Stimulated activated CD8-positive, alpha-beta memory T cell treated with anti-CD3 and anti-CD28 coated beads, Interleukin-15, amount 100 ng/mL, for 4 hours (primary cell): ENCODE measurements around the gene OS9.

Source experiments
- DNase-seq, 2 donors: peaks; one replicate each; pipeline ENCODE4 v3.0.0-alpha.2; 2020; ENCODE audit warnings: low read depth in 2 of 2

Gene OS9

DNA sequence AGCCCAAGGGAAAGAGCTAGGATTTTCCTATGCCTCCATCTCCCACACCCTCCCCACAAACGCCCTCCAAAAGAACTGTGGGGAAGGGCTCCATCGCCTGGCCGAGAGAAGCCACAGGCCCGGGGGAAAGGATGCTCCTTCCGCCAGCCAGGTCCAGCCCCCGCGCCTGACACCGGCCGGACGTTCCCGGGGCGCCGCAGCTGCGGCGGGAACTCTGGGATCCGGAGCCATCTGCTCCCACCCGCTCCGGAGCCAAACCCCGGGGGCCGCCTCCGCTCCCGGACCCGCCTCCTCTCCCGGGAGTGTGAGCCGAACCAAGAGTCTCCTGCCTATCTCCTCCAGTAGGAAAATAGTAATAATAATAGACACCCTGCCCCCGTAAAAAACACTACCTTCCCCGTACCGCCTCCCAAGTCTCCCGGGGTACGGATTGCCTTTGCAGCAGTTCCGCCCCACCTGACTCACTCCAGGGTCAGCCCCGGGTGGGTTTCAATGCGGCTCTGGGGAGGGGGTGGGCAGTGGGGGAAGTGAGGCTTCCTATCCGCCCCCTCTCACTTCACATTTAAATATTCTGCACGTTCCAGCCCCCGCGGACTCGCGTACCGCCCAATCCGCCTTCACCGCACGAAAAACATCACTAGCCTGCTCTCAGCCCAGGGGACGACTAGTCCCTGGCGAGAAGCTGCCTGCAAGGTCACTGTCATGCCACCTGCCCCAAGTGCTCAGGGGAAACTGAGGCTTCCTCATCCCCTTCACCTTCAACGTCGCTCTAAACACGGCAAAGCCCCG lies 42.2 kb downstream of the OS9 start:
- DNase-seq: no peak

DNA sequence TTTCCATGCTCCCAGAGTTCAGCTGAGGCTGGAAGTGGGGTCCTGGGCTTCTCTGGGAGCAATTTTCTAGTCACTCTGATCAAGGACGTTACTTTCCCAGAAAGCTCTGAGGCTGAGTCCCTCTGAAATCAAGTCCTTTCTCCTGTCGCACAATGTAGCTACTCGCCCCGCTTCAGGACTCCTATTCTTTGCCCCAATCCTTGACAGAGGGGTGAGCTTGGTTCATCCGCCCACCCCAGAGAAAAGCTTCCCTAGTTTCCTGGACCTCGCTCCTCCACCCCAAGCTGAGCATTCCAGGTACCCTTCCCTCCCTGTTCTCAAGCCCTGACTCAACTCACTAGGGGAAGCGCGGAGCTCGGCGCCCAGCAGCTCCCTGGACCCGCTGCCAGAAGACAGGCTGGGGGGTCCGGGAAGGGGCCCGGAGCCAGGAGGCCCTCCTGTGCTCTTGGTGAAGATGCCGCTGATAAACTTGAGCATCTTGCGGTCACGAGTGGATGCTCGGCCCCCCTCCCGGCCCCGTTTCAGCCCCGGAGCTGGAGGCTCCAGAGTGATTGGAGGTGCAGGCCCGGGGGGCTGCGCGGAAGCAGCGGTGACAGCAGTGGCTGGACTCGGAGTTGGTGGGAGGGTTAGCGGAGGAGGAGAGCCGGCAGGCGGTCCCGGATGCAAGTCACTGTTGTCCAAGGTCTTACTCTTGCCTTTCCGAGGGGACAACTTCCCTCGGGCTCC lies 43.0 kb downstream of the OS9 start:
- DNase-seq: no peak

DNA sequence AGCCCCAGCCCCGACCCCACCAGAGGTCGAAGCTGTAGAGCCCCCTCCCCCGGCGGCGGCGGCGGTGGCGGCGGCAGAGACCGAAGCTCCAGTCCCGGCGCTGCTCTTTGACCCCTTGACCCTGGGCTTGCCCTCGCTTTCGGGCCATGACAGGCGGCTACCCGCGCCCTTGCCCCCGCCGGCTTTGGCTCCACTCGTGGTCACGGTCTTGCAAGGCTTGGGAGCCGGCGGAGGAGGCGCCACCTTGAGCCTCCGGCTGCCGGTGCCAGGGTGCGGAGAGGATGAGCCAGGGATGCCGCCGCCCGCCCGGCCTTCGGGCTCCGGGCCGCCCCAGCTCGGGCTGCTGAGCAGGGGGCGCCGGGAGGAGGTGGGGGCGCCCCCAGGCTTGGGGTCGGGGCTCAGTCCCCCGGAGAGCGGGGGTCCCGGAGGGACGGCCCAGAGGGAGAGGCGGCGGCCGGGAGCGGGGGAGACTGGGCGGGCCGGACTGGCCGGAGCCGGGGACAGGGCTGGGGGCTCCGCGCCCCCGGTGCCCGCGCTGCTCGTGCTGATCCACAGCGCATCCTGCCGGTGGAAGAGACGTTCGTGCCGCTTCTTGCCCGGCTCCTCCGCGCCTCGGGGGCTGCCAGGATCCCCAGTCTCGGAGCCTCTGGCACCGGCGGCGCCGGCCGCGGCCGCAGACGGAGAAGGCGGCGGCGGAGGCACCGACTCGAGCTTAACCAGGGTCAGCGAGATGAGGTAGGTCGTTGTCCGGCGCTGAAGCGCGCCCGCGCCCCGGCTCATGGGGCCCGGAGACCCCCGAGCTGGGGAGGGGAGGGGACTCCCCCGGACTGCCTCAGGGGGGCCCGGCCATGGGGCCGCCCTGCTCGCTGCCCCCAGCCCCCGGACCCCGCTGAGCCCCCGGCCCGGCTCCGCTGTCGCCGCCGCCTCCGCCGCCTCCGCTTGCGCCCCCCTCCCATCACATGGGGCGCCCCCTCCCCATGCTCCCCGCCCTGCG lies 43.8 kb downstream of the OS9 start:
- DNase-seq: no peak

DNA sequence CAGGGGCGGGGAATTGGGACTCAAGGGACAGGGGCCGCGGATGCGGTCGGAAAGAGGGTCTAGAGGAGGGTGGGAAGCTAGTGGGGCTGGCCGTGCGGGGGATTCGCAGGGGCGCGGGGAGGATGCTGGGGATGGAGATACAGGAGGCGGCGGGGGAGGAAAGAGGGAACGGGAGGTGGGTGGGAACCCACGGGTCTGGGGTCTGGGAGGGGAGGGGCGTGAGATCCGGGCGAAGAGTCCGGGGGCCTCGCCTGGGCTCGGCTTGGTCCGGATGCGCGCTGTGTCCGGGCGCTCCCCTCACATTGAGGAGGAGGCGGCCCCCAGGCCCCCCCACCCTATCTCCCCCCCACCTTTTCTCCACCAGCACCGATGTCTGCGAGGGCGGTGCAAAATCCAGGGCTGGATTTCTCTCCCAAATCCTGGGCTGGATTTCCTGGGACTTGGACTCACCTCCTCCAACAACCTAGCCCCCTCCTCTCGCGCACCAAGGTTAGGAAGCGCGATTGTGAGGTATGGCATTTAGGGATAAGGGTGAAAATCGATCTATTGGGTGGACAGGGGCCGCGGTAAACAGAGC lies 44.8 kb downstream of the OS9 start, which contains the start of gene AGAP2:
AGAP2 (minus strand) TSS at position 82 of the 577 bp plus-strand sequence. CDS start 496 bp downstream, outside the sequence.
- no peak for DNase-seq

DNA sequence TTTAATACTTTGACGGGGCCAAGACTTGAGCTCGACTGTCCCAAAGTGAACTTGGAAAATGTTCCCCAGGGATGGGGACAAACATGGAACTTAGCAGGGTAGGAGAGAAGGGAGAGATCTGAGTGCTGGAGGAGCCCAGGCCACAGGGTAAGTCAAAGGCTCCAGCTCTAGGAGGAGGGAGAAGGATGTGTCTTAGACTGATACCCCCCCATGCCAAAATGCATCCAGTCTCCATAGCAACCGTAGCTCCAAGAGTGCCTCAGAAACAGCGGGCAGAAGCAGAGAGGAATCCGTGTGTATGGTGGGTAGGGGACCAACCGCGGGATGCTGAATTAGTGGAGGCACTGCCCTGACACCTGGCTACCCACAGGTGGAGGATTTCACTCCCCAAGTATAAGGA lies 45.5 kb downstream of the OS9 start:
- no peak for DNase-seq

DNA sequence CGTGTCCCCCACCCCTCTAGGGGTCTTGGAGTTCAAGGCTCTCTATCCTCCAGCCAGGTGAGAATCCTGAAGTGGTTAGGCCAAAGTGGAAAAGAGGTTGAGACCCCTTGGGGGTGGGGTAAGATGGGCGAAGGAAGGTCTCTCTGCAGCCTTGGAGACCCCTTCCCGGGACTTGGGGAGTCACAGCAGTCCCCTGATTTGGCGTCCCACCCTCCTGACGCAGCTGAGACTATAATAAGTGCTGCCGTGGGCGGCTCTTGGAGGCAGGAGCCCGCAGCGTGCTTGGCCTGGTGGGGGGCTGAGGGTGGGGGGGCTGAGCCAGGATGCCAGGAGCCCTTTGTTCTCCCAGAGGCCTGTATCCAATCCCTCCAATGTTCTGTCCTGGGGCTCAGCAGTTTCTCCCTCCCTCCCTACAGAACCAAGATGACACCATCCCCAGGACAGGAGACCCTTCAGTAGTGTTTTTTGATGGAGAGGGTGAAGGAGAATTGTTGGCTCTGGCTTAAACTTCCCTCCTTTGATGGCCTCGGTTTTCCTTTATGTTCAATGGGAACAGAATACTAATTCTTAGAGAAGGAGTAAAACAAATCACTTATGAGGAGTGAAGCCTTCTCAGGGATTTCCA lies 46.1 kb downstream of the OS9 start:
- DNase-seq: no peak

DNA sequence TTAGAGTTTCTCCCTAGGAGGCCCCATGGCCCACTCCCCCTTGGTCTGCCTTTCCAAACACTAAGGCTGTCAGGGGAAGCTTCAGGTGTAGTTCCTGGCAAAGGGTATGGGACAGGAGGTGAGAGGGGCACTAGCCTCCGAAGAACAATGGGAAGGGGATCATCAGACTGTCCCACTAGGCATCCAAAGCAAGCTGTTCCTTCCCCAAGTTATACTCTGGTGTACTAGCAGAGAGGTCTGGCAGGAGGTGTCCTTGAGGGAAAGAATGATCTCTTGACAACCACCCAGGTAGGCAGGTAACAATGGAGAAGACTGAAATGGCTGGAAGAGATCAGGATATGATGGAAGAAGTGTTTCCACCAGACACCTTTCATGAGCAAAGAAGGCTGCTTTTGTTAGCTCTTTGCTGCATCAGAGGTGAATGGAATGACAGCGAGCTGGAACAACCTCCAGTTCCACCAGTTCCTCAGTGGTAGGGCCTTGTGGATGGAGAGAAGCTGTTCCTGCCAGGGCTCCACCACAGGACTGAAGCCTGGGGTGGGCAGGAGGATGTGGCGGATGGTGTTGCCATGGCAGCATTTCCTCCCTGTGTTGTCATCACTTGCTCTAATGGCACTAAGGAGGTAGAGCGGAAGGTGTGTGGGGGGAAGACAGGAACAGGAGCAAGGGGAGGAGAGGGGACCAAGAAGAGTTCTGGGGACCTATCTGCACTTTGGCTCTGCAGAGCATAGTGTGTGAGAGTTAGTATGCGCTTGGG lies 46.9 kb downstream of the OS9 start:
- DNase-seq: peak; percentile 60 to 63

DNA sequence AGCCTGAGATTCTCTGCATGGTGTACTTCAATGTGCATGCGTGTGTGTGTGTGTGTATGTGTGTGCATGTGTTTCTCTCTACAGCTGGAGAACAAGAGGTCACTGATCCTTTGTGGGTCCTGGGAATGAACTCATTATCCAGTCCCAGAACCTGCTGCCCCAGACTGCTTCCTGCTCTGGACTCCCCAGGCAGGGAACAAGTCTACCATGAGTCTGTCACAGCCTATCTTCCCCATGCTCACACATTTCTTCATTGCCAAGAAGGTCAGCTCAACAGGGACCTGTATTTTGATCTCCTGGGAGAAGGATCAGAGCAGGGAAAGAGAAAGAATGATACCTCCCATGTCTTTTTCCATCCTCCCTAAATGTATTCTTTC lies 47.5 kb downstream of the OS9 start:
- no peak for DNase-seq

DNA sequence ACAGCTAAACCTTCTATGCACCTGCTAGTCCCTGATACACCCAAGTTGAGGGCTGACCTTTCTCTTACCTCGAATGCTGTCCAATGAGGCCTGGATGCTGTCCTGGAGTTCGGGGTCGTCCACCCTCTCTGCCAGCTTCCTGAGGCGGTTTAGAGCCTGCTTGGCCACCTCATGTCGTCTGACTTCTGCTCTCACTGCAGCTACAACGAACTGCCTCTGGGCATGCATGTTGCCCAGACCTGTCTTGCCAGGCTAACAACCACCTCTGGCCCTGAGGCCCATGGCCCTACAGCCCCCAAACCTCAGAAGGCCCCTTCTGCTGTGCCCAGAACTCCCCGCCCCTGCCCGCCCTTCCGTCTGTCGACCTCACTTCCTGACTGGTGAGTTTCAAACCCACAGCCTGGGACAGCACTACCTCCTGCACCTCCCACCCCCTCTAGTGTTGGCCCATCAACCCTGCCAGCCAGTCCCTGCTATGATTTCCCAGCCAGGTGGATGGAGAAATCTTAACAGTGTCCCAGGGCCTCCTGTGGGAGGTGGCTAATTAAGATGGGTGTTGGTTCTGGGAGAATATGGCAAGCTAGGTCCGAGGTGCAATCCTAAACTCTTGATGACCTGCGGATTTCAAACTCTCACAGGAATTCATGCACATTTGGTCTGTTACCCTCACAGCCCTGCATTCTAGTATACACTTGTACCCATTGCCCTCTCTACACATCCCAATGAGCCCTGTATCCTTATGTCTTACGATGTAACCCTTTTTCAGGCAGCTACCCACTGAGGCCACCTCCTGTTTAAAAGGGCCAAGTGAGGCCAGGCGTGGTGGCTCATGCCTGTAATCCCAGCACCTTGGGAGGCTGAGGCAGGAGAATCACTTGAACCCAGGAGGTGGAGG lies 48.2 kb downstream of the OS9 start:
- DNase-seq: peak; percentile 55 to 72

DNA sequence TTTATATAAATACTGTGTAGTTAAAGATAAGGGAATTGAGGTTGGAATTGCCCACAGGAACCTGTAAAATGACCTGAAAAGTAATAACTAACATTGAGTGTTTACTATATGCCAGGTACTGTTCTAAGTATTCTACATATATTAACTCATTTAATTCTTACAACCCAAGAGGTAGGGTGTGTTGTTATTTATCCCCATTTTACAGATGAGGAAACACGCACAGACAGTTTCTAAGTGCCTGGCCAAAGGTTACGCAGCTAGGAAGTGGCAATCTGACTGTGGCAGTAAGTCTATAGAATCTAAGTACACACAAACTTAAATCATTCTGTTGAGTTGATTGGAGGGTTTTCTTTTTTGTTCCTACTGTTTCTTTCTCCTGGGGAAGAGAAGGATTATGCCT lies 49.8 kb downstream of the OS9 start:
- DNase-seq: no peak

DNA sequence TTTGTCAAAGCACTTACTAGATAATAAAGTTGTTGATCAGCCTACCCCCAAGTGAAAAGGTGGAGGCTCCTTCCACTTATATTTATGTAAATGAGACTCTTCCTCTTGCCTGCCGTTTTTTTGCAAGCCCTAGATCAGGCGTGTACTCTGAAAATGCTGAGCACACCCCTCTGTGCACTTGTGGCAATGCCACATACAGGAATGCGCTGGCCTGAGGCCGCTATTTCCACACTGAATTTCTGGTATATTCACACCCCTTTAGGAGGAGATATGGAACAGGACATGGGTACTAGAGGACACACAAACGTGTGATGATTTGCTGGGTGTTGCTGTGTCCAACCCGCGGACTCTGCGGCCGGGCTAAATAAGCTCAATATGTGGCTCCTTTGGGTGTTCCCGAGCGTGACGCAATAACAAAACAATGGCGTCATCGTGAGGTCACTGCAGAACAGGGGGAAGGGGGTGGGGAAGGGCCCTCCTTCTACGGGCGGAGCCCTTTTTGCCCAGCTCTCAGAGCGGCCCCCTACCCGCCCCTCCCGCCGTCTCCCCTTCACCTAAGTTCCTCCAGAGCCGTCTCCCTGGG lies 50.4 kb downstream of the OS9 start:
- DNase-seq: peak in 1 of 2 donors; percentile 45

DNA sequence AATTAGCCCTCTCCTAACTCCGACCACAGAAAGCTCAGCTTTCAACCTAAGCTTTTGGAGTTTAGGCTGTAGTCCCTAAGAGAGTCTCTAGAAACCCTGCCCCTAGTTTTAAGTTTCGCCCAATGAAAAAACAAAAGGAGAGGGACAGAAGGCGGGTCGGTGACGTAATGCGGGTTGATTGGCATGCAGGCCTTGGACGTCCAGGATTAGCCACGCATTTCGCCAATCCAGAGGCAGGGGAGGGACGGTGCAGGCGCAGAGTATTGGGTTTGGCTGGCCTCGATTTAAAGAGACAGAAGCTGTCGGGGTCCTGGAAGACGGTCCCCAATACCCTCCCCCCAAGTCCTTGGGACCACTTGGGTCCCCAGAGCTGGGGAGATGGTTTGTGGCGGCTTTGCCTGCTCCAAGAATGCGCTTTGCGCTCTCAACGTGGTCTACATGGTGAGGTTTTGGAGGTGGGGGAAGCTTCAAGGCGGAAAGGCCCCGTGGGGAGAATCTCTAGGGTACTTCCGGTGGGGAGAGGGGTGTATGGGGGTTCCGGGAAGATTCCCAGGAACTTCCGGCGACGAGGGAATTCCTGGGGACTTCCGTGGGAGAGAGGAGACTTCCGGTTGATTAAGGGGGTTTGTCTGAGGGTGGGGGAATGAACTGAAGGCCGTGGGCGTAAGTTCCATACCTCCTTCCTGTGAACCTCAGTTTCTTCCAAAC lies 51.0 kb downstream of the OS9 start, which contains the start of gene TSPAN31:
TSPAN31 (plus strand) TSS at position 263 of the 708 bp plus-strand sequence; CDS start at position 379, 116 bp downstream.
- DNase-seq: peak; percentile 81 to 92

DNA sequence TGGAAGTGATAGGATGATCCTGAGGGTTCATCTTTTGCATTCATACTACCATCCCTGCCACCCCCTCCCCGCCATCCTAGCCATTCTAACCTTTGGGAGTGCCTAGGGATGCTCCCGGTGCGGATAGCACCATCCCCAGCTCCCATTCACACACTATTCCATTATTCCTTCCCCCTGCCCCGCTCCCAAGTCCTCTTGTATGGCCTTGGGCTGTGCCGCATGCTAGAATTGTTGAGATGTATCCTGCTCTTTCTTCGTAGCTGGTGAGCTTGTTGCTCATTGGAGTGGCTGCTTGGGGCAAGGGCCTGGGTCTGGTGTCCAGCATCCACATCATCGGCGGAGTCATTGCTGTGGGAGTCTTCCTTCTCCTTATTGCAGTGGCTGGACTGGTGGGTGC lies 51.6 kb downstream of the OS9 start:
- DNase-seq: no peak

DNA sequence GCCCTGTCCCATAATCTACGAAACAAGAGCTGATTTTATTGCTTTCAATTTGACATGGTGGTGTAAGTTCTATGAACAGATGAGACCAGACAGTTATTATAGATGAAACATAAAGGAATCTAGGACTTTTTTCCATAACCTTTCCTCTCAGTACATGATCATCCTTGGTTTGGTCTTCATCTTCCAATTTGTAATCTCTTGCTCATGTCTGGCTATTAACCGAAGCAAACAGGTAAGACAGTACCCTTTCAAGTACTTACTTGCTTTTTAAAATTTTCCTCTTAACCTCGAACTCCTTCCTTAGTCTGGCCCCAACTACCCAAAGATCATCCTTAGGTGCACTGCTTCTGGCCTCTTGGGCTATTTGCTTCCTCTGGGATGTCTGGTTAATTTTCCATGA lies 52.1 kb downstream of the OS9 start:
- no peak for DNase-seq

DNA sequence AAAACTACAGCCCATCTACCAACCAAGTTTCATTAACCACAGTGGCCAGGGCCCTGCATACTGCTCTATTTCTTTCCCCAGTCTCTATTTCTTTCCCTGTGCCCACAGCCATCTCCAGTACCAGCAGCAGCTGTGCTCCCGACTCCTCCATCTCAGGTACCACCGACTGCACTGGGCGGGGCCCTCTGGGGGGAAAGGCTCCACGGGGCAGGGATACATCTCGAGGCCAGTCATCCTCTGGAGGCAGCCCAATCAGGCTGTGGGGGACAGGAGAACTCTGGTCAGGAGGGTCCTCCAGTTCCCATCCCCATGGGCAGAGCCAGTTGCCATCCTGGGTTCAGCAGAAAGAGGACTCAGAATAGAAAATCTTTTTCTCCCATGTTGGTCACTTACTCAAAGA lies 55.1 kb downstream of the OS9 start:
- no peak for DNase-seq

DNA sequence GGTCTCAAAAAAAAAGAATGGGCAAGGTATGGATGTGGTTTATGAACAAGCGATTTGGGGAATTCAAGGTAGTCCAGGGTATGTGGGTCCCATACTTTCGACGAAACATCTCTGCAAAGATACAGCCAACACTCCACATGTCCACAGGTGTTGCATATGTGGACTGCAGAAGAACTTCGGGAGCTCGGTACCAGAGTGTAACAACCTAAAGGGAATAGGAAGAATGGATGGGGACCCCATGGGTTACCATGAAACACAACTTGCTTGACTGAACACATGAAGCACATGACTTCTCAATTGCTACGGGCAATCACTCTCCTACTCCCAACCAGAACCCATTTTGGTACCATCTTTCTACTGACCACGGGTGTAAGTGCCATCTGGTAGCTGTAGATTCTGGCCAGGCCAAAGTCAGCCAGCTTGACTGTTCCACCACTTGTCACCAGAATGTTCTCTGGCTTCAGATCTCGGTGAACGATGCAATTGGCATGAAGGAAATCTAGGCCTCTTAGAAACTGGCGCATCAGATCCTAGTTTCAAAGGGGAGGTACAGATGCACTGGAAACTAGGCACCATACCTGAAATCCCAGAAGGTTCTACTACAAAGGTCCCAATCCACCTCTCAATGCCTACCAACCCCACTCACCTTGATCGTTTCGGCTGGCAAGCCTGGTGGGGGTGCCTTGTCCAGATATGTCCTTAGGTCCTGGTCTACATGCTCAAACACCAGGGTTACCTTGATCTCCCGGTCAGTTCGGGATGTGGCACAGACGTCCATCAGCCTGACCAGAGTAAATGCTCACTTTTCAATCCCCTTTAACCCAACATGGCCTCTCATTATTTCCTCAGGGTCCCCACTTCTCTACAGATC lies 56.9 kb downstream of the OS9 start:
- DNase-seq: no peak

DNA sequence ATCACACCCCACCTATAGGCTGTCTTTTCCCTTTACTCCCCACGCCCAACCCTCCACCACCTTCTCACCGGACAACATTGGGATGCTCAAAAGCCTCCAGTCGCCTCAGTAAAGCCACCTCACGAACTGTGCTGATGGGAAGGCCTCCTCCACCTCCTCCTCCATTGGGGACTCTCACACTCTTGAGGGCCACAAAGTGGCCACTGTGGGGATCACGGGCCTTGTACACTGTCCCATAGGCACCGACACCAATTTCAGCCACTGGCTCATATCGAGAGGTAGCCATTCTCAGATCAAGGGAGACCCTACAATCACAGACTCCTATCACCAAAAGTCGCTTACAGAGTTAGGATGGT lies 57.5 kb downstream of the OS9 start:
- no peak for DNase-seq
